Activated CD4-positive, alpha-beta T cell treated with anti-CD3 and anti-CD28 coated beads, Interleukin-2, amount 10 ng/mL, durations not matched to agents 24 days and 14 days (primary cell): ENCODE measurements around the gene HCK. TPM values are rescaled to one million over a fixed set of nuclear protein-coding genes. Genes with fewer than 3 reads are reported as not detected.
A peak's percentile ranks its signal among the peaks of the same experiment; 100 is the strongest.
"Not testable (repeated sequence)": the region's sequence is repeated elsewhere in the genome, so short reads cannot be mapped to it uniquely, and the experiment has no call there.

Experiments
- DNase-seq: peaks from one replicate; pipeline ENCODE4 v3.0.0; 2022
- H3K27ac Mint-ChIP-seq: one replicate; pipeline ENCODE4 v1.8.0; 2022; ENCODE audit warnings: mild to moderate bottlenecking, mixed read lengths
- H3K27me3 Mint-ChIP-seq: one replicate; pipeline ENCODE4 v1.8.0; 2022; ENCODE audit warnings: mixed read lengths
- H3K36me3 Mint-ChIP-seq: one replicate; pipeline ENCODE4 v1.8.0; 2022; ENCODE audit warnings: low read depth, mild to moderate bottlenecking, mixed read lengths
- H3K4me1 Mint-ChIP-seq: one replicate; pipeline ENCODE4 v1.8.0; 2021; ENCODE audit warnings: mixed read lengths
- H3K4me3 Mint-ChIP-seq: one replicate; pipeline ENCODE4 v1.8.0; 2022; ENCODE audit warnings: mild to moderate bottlenecking, moderate library complexity, mixed read lengths
- H3K9me3 Mint-ChIP-seq: one replicate; pipeline ENCODE4 v1.8.0; 2021; ENCODE audit warnings: mixed read lengths
- intact Hi-C: fragments of 100-400 bp; cut with micrococcal nuclease; formaldehyde crosslinking; loops from one replicate; pipeline ENCODE4 v1.15.1; 2023
- total RNA-seq: library from RNA; stranded (reverse); gene quantifications from 2 replicates; pipeline ENCODE4 v1.2.3, GENCODE V29; 2022

HCK gene
- total RNA-seq, 1 donor from 2014 or later: not detected

- intact Hi-C loops: no loop called here
- H3K27ac Mint-ChIP-seq: peak overlapping the region; percentile 100
- peaks cover 34% of the 10 kb centered on the region for H3K4me1 Mint-ChIP-seq
- H3K27me3 Mint-ChIP-seq: peaks cover 3% of the 10 kb centered on the region
- H3K36me3 Mint-ChIP-seq: peaks cover 19% of the 10 kb centered on the region
- peak overlapping the region; percentile 92 for H3K4me3 Mint-ChIP-seq
- no peaks in the 10 kb centered on the region for H3K9me3 Mint-ChIP-seq
- no peak for DNase-seq
Measured at GRCh38 chr20:32110173-32110704, 58.2 kb downstream of the HCK start.

- Mint-ChIP-seq H3K4me1 (peaks cover 36% of the 10 kb centered on the region), H3K4me3 (peak overlapping the region; percentile 92), H3K9me3 (no peaks in the 10 kb centered on the region), H3K27ac (peak overlapping the region; percentile 100), H3K36me3 (peaks cover 22% of the 10 kb centered on the region), H3K27me3 (peaks cover 3% of the 10 kb centered on the region)
- intact Hi-C loops: no loop called here
- DNase-seq: no peak
Measured at GRCh38 chr20:32110727-32111126, 58.7 kb downstream of the HCK start.

- Mint-ChIP-seq H3K27me3 (peaks cover 3% of the 10 kb centered on the region), H3K4me3 (peak overlapping the region; percentile 92), H3K4me1 (peaks cover 39% of the 10 kb centered on the region), H3K27ac (no peak overlapping the region), H3K36me3 (peaks cover 22% of the 10 kb centered on the region), H3K9me3 (no peaks in the 10 kb centered on the region)
- intact Hi-C loops: no loop called here
- DNase-seq: no peak
Measured at GRCh38 chr20:32111156-32111686, 59.2 kb downstream of the HCK start.

GRCh38 chr20:32111753-32112152 lies 59.7 kb downstream of the HCK start:
- H3K27ac Mint-ChIP-seq: no peak overlapping the region
- no peak for DNase-seq
- intact Hi-C loops: no loop called here
- H3K36me3 Mint-ChIP-seq: peaks cover 22% of the 10 kb centered on the region
- peaks cover 39% of the 10 kb centered on the region for H3K4me1 Mint-ChIP-seq
- H3K9me3 Mint-ChIP-seq: no peaks in the 10 kb centered on the region
- H3K4me3 Mint-ChIP-seq: no peak overlapping the region
- H3K27me3 Mint-ChIP-seq: peaks cover 3% of the 10 kb centered on the region

GRCh38 chr20:32112841-32113240 lies 60.8 kb downstream of the HCK start:
- intact Hi-C loops: no loop called here
- Mint-ChIP-seq H3K27ac (no peak overlapping the region), H3K36me3 (peaks cover 22% of the 10 kb centered on the region), H3K27me3 (no peaks in the 10 kb centered on the region), H3K9me3 (no peaks in the 10 kb centered on the region), H3K4me1 (peaks cover 42% of the 10 kb centered on the region), H3K4me3 (no peak overlapping the region)
- no peak for DNase-seq

- no peaks in the 10 kb centered on the region for H3K27me3 Mint-ChIP-seq
- intact Hi-C loops: no loop called here
- H3K4me1 Mint-ChIP-seq: peaks cover 42% of the 10 kb centered on the region
- no peak overlapping the region for H3K27ac Mint-ChIP-seq
- H3K4me3 Mint-ChIP-seq: no peak overlapping the region
- H3K9me3 Mint-ChIP-seq: no peaks in the 10 kb centered on the region
- no peak for DNase-seq
- H3K36me3 Mint-ChIP-seq: peaks cover 23% of the 10 kb centered on the region
Measured at GRCh38 chr20:32113591-32114260, 61.7 kb downstream of the HCK start.

GRCh38 chr20:32114305-32114960 lies 62.4 kb downstream of the HCK start:
- peaks cover 23% of the 10 kb centered on the region for H3K36me3 Mint-ChIP-seq
- no peaks in the 10 kb centered on the region for H3K9me3 Mint-ChIP-seq
- H3K4me1 Mint-ChIP-seq: peaks cover 42% of the 10 kb centered on the region
- no peaks in the 10 kb centered on the region for H3K27me3 Mint-ChIP-seq
- intact Hi-C loops: no loop called here
- H3K27ac Mint-ChIP-seq: no peak overlapping the region
- no peak overlapping the region for H3K4me3 Mint-ChIP-seq
- no peak for DNase-seq

- peaks cover 38% of the 10 kb centered on the region for H3K4me1 Mint-ChIP-seq
- H3K9me3 Mint-ChIP-seq: no peaks in the 10 kb centered on the region
- H3K36me3 Mint-ChIP-seq: peaks cover 21% of the 10 kb centered on the region
- intact Hi-C loops: no loop called here
- no peaks in the 10 kb centered on the region for H3K27me3 Mint-ChIP-seq
- DNase-seq: no peak
- no peak overlapping the region for H3K27ac Mint-ChIP-seq
- no peak overlapping the region for H3K4me3 Mint-ChIP-seq
Measured at GRCh38 chr20:32115211-32115767, 63.2 kb downstream of the HCK start.

GRCh38 chr20:32116079-32116521 lies 64.1 kb downstream of the HCK start:
- peaks cover 30% of the 10 kb centered on the region for H3K4me1 Mint-ChIP-seq
- intact Hi-C loops: no loop called here
- H3K9me3 Mint-ChIP-seq: no peaks in the 10 kb centered on the region
- no peak overlapping the region for H3K4me3 Mint-ChIP-seq
- H3K27ac Mint-ChIP-seq: no peak overlapping the region
- H3K36me3 Mint-ChIP-seq: peaks cover 21% of the 10 kb centered on the region
- no peaks in the 10 kb centered on the region for H3K27me3 Mint-ChIP-seq
- no peak for DNase-seq

- H3K4me1 Mint-ChIP-seq: peaks cover 23% of the 10 kb centered on the region
- H3K36me3 Mint-ChIP-seq: peaks cover 16% of the 10 kb centered on the region
- H3K4me3 Mint-ChIP-seq, DNase-seq, H3K9me3 Mint-ChIP-seq, intact Hi-C loops, H3K27ac Mint-ChIP-seq, H3K27me3 Mint-ChIP-seq: not testable (repeated sequence)
Measured at GRCh38 chr20:32116796-32117195, 64.8 kb downstream of the HCK start.

- H3K27me3 Mint-ChIP-seq: not testable (repeated sequence)
- peaks cover 13% of the 10 kb centered on the region for H3K4me1 Mint-ChIP-seq
Measured at GRCh38 chr20:32118427-32118826, 66.4 kb downstream of the HCK start.

GRCh38 chr20:32119734-32120133 lies 67.7 kb downstream of the HCK start:
- Mint-ChIP-seq H3K27me3 (no peaks in the 10 kb centered on the region), H3K36me3 (peaks cover 12% of the 10 kb centered on the region), H3K27ac (no peak overlapping the region), H3K4me3 (no peak overlapping the region), H3K4me1 (peaks cover 13% of the 10 kb centered on the region), H3K9me3 (no peaks in the 10 kb centered on the region)
- intact Hi-C loops: no loop called here
- DNase-seq: no peak

More at GRCh38 chr20:32118427-32118826, 66.4 kb downstream of the HCK start:
- intact Hi-C loops, DNase-seq, H3K27ac Mint-ChIP-seq, H3K9me3 Mint-ChIP-seq, H3K4me3 Mint-ChIP-seq: not testable (repeated sequence)
- H3K36me3 Mint-ChIP-seq: peaks cover 12% of the 10 kb centered on the region

GRCh38 chr20:32121908-32122307 lies 69.9 kb downstream of the HCK start:
- intact Hi-C loops, DNase-seq, H3K4me3 Mint-ChIP-seq, H3K27ac Mint-ChIP-seq, H3K4me1 Mint-ChIP-seq, H3K9me3 Mint-ChIP-seq, H3K27me3 Mint-ChIP-seq, H3K36me3 Mint-ChIP-seq: not testable (repeated sequence)

GRCh38 chr20:32123088-32123487 lies 71.0 kb downstream of the HCK start:
- H3K4me3 Mint-ChIP-seq: no peak overlapping the region
- no peak overlapping the region for H3K27ac Mint-ChIP-seq
- peaks cover 6% of the 10 kb centered on the region for H3K36me3 Mint-ChIP-seq
- H3K9me3 Mint-ChIP-seq: no peaks in the 10 kb centered on the region
- H3K4me1 Mint-ChIP-seq: peaks cover 3% of the 10 kb centered on the region
- no peak for DNase-seq
- H3K27me3 Mint-ChIP-seq: no peaks in the 10 kb centered on the region
- intact Hi-C loops: no loop called here
